Hindlimb muscle (tissue), 1 donor: ENCODE measurements around the gene NID2. TPM values are rescaled to one million over a fixed set of nuclear protein-coding genes. Genes with fewer than 3 reads are reported as not detected.
A peak's percentile ranks its signal among the peaks of the same experiment; 100 is the strongest.

Source experiments
- DNase-seq: peaks from one replicate; pipeline ENCODE4 v3.0.0-alpha.2; 2013
- polyA plus RNA-seq: library from polyadenylated mRNA; unstranded; fragments of 120-200 nt; gene quantifications from one replicate; pipeline ENCODE4 v1.2.1, GENCODE V29; 2013; ENCODE audit not compliant: insufficient read length

NID2 gene
- polyA plus RNA-seq, 1 donor: 86.3 TPM

DNA sequence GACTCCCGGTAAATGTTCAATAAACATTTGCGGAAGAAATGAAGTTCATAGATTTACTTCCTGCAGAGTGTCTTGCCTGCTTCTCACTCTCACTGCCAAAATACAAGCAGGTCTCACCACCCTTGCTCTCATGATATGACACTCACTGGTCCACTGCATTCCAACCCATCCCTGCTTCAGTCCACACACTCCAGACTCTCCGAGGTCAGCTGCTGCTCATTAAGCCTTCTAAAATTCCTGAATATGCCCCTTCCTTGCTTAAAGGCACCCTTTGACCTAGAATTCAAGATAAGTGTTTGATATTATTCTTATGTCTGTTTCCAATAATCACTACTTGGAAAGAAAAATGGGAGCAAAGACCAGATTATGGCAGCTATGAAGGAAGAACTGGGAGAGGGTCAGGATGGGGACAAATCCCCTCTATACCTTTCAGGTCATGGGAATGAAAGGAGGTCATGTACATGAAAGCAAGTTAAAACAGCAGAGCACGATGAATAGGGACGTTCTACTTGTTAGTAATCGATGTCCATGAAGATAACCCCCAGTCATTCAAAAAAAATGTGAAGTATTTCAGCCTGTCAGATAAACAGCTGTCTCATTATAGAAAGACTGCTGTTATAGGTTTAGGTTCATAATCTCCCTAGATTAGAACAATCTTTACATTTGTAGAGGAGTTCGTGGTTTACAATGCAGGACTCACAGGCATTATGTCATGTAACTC, 10.5 kb upstream of the NID2 start:
- no peak for DNase-seq

- no peak for DNase-seq
Measured at GRCh38 chr14:52078721-52079120, 9.9 kb upstream of the NID2 start.

DNA sequence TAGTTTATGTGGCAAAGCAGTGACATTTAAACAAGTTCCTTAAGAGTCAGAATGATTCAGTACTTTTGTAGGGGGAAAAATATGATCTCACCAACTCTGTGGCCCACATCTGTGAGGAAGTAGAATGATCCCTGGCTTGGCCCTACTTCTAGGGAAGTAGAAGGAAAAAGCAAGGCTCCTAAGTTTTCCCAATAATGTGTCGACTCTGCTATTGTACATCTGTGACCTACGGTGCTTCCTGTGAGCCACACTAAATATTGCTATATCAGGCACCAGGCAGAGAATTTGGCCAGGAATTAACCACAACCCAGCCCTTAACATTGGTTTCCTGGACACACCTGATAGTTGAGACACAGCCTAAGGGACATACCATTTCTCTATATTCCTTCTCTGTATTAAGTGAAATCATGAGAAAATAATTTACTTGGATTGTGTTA, 9.3 kb upstream of the NID2 start:
- no peak for DNase-seq

GRCh38 chr14:52077256-52077979, 8.6 kb upstream of the NID2 start:
- no peak for DNase-seq

DNA sequence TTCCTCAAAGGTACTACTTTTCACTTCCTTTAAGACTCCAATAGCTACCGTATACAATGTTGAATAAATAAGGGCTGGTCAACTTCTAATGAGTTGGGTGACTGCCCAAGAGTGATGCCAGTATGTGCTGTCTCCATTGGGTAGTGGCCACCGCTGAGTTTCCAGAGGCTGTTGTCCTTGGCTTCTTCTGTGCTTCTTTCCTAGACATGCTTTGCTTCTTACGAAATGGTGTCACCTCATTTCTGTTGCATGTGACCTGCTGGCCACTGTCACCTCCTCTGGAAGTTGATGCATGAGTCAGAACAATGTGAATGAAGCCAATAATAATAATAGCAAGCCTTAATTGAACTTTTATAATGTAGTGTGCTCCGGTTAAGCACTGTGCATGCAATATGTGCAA, 7.5 kb upstream of the NID2 start:
- no peak for DNase-seq

GRCh38 chr14:52075371-52075770, 6.5 kb upstream of the NID2 start:
- DNase-seq: no peak

- DNase-seq: no peak
Measured at GRCh38 chr14:52073251-52073650, 4.4 kb upstream of the NID2 start.

DNA sequence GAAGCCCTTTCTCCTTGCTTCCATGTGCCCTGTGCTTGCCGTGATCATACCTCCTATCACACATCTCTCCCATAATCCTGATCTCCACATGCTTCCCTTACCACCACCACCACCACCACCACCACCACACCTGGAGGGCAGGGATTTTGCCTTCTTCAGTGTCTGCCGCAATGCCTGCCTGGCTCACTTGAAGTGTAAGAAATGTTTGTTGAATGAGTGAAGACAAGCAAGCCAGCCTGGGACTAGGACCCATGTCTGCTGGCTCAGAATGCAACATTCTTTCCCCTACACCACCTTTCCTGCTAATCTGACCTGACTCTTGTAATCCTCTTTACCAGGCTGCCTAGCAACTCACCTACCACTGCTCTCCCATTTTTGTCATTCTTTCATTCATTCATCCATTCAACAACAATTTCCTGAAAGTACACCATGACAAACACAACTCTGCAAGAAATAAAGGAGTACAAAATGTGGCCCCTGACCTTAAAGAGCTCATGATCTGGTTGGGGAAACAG, 3.5 kb upstream of the NID2 start:
- no peak for DNase-seq

GRCh38 chr14:52071675-52072074, 2.8 kb upstream of the NID2 start:
- DNase-seq: no peak

- DNase-seq: no peak
Measured at GRCh38 chr14:52070051-52070431, 1.2 kb upstream of the NID2 start.

DNA sequence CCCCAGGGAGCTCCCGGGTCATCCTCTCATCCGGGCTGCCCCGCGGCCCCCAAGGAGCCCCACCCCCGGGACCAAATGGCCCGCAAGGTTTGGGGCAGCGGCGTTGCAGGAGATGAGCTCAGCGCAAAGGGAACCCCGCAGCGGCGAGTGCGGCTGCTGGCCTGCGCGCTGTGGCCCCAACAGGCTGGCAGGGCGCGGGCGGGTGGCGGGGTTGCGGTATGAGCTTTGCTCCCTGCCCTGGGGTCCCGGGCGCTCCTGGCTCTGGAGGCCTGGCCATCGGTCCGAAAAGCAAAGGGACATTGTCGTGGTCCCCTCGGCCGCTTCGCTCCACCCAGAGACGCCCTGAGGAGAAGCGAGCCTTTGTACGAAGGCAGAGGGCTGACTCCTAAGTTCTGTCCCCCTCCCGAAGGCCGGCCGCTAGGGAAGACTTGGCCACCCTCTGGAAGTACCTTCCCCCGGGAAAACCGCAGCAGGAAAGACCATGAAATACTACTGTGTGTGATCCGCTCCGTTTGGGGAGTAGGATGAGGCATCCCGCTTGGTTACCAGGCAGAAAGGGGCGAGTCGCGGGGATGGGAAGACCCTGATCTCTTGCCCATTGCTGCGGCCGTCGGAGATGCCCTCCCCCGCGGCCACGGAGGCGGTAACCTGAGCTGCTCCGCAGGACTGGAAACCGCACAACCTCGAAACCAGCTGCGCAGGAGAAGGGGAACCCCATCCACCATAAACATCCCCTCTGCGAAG, 620 bp upstream of the NID2 start:
- DNase-seq: peak; percentile 56

GRCh38 chr14:52067873-52068614, 815 bp downstream of the NID2 start:
- DNase-seq: no peak

GRCh38 chr14:52064174-52064573, 4.7 kb downstream of the NID2 start:
- DNase-seq: no peak

DNA sequence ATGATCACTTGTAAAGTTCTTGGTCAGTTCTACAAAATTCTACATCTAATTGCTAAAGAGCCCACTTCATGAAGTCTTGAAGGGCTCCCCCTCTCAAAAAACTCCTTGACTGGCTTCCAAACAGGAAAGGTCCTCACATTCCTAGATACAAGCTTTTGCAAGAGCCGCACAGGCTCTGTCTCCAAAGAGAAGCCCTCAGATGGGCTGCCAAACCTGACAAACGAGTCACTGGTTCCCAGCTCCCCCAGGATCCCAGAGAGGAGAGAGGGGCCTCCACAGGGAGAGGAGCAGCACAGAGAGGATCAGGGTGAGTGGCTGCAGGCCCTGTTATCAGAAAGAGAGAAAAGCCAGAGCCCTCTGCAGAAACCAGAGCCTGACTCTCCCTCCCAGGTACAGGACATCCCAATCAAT, 5.8 kb downstream of the NID2 start:
- DNase-seq: no peak

DNA sequence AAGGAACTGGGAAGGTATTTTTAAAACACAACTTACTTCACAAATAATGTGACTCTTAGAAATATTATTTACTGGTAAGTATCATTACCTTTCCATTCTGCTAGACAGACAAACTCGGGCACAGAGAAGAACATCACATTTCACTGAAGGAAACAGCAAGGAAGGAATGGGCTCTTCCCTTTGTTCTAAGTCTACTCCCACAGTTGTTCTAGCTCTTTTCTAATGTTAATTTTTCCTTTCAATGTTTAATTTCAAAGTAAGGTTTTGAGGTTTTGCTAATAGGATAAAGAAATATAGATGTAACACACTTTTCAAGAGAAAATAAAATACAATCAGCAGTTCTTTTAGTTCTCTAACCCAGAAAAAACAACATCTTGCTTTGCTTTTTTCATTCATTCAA, 7.0 kb downstream of the NID2 start:
- DNase-seq: no peak

GRCh38 chr14:52061390-52061789, 7.5 kb downstream of the NID2 start:
- no peak for DNase-seq

DNA sequence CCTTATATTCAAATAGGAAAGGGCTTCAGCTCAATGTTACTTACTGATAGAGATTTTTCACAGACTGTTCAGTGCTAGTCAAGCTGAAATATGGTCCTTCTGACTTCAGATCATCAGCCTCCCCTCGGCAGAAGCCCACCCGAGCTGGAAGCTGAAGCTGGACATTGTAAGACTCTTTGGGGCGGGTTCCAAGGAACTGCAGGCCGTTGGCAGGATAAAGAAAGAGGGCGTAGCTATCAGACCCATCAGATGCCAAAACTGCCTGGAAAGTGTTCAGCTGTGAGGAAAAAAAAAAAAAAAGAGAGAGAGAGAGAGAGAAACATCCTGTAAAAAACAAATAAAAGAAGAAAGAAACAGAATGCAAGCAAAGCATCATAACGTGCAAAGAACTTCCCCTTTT, 8.8 kb downstream of the NID2 start:
- no peak for DNase-seq

- no peak for DNase-seq
Measured at GRCh38 chr14:52059649-52060048, 9.2 kb downstream of the NID2 start.

GRCh38 chr14:52058341-52058740, 10.5 kb downstream of the NID2 start:
- no peak for DNase-seq

DNA sequence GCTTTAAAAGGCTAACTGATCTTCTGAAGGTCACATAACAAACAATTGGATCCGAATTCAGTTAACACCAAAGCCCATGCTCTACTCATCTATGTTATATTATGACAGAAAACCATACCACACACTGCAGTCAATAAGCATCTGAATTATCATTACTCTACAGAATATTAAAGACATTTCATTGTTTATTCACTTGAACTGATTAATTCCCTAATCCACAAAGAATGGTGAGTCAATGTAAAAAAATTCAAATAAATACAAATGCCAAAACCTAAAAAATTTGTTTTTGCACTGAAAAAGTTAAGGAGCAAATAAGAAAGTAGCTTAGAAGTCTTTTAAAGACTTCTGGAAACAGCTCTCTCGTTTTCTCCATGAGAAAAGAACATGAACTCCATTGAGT, 13.7 kb downstream of the NID2 start:
- DNase-seq: no peak

GRCh38 chr14:52054678-52055077, 14.2 kb downstream of the NID2 start:
- no peak for DNase-seq

DNA sequence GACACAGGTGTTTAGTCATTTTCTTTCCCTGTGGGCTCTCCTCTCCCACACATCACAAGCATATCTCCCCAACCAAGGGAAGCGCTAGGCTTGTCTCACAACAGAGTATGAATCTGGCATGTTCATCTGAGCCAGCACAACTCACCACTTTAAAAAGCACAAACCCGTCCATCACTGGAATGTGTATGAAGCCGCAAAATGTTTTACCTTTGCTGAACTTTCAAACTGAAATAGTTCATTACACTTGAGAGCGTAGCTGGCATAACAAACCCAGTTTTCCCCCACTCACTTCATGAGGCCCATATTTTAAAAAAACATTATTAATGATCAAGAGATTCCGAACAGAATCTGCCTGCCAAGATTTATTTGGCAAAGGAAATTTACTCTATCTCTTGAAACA, 15.8 kb downstream of the NID2 start:
- no peak for DNase-seq
